HepG2 (cell line): ENCODE measurements around the gene EXOC3L4.

ENCODE experiments used
- BRCA1 ChIP-seq: sonication (generic); formaldehyde crosslinking; IDR thresholded peaks from 2 replicates; pipeline ENCODE4 v1.4.0; 2020; ENCODE audit warnings: missing genetic modification reagents
- CTCF ChIP-seq: sonication (generic); formaldehyde crosslinking; IDR thresholded peaks from 2 replicates; pipeline ENCODE4 v1.5.0; 2020; ENCODE audit warnings: mild to moderate bottlenecking, missing genetic modification reagents, moderate library complexity
- KDM5A ChIP-seq: fragments of 200-600 bp; sonication (generic); IDR thresholded peaks from 2 replicates; pipeline ENCODE4 v1.7.0; 2018; ENCODE audit warnings: antibody characterized with exemption, mild to moderate bottlenecking, low read length, borderline replicate concordance
- POLR2A ChIP-seq, 2 experiments: IDR thresholded peaks; 2 replicates each; pipeline ENCODE4 v1.6.1; 2011; ENCODE audit warnings: low read depth in 2 of 2, low read length in 2 of 2, mild to moderate bottlenecking in 1 of 2, moderate library complexity in 1 of 2; ENCODE audit not compliant: insufficient read depth in 1 of 2
- SP4 ChIP-seq: sonication (generic); formaldehyde crosslinking; IDR thresholded peaks from 2 replicates; pipeline ENCODE4 v1.8.1; 2023; ENCODE audit warnings: mild to moderate bottlenecking, missing genetic modification reagents
- THRA ChIP-seq: sonication (generic); formaldehyde crosslinking; IDR thresholded peaks from 2 replicates; pipeline ENCODE4 v1.4.0; 2020; ENCODE audit warnings: missing genetic modification reagents, borderline replicate concordance

DNA sequence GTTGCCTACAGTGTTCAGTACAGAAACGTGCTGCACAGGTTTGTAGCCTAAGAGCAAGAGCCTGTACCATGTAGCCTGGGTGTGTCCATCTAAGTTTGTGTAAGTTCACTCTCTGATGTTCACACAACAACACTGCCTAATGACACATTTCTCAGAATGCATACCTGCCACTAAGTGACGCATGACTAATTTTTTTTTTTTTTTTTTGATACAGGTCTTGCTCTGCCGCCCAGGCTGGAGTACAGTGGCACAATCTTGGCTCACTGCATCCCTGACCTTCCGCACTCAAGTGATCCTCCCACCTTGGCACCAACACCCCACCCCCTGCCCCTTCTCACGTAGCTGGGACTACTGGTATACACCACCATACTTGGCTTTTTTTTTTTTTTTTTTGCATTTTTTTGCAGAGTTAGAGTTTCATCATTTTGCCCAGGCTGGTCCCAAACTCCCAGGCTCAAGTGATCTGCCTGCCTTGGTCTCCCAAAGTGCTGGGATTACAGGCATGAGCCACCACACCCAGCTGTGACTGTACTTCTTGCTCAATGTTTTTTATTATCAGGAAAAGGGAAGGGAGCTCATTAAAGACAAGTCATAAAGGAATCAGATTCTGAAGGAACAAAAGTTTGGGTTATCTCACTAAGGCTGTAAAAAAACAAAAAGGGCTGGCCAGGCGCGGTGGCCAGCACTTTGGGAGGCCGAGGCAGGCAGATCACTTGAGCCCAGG, 27.1 kb upstream of the EXOC3L4 start:
- no peak for TF ChIP-seq BRCA1 (CRISPR knock-in tag)
- no peak for TF ChIP-seq THRA
- TF ChIP-seq CTCF (CRISPR knock-in tag): no peak
- no peak for TF ChIP-seq POLR2A (IDR thresholded peaks at IDR 0.05; ENCODE audit: insufficient read depth in 1 of 2, low read depth in 2 of 2, low read length in 2 of 2)
- TF ChIP-seq SP4 (CRISPR knock-in tag): no peak
- no peak for TF ChIP-seq KDM5A
